H1 (cell line): ENCODE measurements around the gene LYRM4. TPM values are rescaled to one million over a fixed set of nuclear protein-coding genes. Genes with fewer than 3 reads are reported as not detected.

Experiments used
- CEBPB ChIP-seq: IDR thresholded peaks from 2 replicates; pipeline ENCODE4 v1.6.1; 2012; ENCODE audit warnings: low read depth, low read length
- CHD1 ChIP-seq: IDR thresholded peaks from 2 replicates; pipeline ENCODE4 v1.6.1; 2012; ENCODE audit warnings: low read depth, low read length, improper control_type of control experiment
- CHD2 ChIP-seq: IDR thresholded peaks from 2 replicates; pipeline ENCODE4 v1.6.1; 2012; ENCODE audit warnings: low read length, improper control_type of control experiment
- FOSL1 ChIP-seq: IDR thresholded peaks from 2 replicates; pipeline ENCODE4 v1.6.1; 2011; ENCODE audit warnings: mild to moderate bottlenecking, low read depth, low read length, moderate library complexity; ENCODE audit not compliant: insufficient read depth
- TBP ChIP-seq: IDR thresholded peaks from 2 replicates; pipeline ENCODE4 v1.6.1; 2011; ENCODE audit warnings: low read depth, low read length, improper control_type of control experiment
- TEAD4 ChIP-seq: IDR thresholded peaks from 2 replicates; pipeline ENCODE4 v1.6.1; 2012; ENCODE audit warnings: low read depth, low read length, inconsistent platforms, mixed read lengths
- polyA plus RNA-seq, 7 experiments: library from polyadenylated mRNA; depleted of rRNA in 3 of 7; stranded (reverse) in 5 of 7; unstranded in 2 of 7; fragments of >200 nt in 5 of 7; fragments of 200-250 nt in 2 of 7; gene quantifications; 1 replicate in 5 of 7; 2 replicates in 1 of 7; 4 replicates in 1 of 7; pipeline versions ENCODE4 v1.2.1 to v1.2.3, GENCODE V29; 2011 to 2013; ENCODE audit warnings: missing spikeins in 2 of 7, mixed read lengths in 2 of 7
- total RNA-seq: library from RNA; stranded (reverse); fragmentation: NEBNext Ultra II Directional; extraction: Animal tissue kit (Norgen Biotek cat#: 25700); gene quantifications from 2 replicates; pipeline ENCODE4 v1.2.1, GENCODE V29; 2021
- TF ChIP-seq, protein P1 (sequence below): fragments of 300-600 bp; sonication (generic); IDR thresholded peaks from 2 replicates; pipeline ENCODE4 v1.7.1; 2012; ENCODE audit warnings: low read length, moderate library complexity, mild to moderate bottlenecking, inconsistent platforms; ENCODE audit not compliant: insufficient replicate concordance

Gene LYRM4
- total and polyA plus RNA-seq, 2 of the 8 experiments (the other 6 are each of a cell fraction or from before 2014, with no cell fraction given), result 56.6 to 62.8 TPM

GRCh38 chr6:5146398-5146797 lies 114.4 kb downstream of the LYRM4 start (continued):
- TF ChIP-seq FOSL1 (no peak), TBP (no peak), CHD1 (no peak), CEBPB (no peak), TEAD4 (no peak), CHD2 (no peak)
- TF ChIP-seq, protein P1, sequence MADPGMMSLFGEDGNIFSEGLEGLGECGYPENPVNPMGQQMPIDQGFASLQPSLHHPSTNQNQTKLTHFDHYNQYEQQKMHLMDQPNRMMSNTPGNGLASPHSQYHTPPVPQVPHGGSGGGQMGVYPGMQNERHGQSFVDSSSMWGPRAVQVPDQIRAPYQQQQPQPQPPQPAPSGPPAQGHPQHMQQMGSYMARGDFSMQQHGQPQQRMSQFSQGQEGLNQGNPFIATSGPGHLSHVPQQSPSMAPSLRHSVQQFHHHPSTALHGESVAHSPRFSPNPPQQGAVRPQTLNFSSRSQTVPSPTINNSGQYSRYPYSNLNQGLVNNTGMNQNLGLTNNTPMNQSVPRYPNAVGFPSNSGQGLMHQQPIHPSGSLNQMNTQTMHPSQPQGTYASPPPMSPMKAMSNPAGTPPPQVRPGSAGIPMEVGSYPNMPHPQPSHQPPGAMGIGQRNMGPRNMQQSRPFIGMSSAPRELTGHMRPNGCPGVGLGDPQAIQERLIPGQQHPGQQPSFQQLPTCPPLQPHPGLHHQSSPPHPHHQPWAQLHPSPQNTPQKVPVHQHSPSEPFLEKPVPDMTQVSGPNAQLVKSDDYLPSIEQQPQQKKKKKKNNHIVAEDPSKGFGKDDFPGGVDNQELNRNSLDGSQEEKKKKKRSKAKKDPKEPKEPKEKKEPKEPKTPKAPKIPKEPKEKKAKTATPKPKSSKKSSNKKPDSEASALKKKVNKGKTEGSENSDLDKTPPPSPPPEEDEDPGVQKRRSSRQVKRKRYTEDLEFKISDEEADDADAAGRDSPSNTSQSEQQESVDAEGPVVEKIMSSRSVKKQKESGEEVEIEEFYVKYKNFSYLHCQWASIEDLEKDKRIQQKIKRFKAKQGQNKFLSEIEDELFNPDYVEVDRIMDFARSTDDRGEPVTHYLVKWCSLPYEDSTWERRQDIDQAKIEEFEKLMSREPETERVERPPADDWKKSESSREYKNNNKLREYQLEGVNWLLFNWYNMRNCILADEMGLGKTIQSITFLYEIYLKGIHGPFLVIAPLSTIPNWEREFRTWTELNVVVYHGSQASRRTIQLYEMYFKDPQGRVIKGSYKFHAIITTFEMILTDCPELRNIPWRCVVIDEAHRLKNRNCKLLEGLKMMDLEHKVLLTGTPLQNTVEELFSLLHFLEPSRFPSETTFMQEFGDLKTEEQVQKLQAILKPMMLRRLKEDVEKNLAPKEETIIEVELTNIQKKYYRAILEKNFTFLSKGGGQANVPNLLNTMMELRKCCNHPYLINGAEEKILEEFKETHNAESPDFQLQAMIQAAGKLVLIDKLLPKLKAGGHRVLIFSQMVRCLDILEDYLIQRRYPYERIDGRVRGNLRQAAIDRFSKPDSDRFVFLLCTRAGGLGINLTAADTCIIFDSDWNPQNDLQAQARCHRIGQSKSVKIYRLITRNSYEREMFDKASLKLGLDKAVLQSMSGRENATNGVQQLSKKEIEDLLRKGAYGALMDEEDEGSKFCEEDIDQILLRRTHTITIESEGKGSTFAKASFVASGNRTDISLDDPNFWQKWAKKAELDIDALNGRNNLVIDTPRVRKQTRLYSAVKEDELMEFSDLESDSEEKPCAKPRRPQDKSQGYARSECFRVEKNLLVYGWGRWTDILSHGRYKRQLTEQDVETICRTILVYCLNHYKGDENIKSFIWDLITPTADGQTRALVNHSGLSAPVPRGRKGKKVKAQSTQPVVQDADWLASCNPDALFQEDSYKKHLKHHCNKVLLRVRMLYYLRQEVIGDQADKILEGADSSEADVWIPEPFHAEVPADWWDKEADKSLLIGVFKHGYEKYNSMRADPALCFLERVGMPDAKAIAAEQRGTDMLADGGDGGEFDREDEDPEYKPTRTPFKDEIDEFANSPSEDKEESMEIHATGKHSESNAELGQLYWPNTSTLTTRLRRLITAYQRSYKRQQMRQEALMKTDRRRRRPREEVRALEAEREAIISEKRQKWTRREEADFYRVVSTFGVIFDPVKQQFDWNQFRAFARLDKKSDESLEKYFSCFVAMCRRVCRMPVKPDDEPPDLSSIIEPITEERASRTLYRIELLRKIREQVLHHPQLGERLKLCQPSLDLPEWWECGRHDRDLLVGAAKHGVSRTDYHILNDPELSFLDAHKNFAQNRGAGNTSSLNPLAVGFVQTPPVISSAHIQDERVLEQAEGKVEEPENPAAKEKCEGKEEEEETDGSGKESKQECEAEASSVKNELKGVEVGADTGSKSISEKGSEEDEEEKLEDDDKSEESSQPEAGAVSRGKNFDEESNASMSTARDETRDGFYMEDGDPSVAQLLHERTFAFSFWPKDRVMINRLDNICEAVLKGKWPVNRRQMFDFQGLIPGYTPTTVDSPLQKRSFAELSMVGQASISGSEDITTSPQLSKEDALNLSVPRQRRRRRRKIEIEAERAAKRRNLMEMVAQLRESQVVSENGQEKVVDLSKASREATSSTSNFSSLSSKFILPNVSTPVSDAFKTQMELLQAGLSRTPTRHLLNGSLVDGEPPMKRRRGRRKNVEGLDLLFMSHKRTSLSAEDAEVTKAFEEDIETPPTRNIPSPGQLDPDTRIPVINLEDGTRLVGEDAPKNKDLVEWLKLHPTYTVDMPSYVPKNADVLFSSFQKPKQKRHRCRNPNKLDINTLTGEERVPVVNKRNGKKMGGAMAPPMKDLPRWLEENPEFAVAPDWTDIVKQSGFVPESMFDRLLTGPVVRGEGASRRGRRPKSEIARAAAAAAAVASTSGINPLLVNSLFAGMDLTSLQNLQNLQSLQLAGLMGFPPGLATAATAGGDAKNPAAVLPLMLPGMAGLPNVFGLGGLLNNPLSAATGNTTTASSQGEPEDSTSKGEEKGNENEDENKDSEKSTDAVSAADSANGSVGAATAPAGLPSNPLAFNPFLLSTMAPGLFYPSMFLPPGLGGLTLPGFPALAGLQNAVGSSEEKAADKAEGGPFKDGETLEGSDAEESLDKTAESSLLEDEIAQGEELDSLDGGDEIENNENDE, result no peak
